ENCODE data around the gene ZNF587. TPM values are rescaled to one million over a fixed set of nuclear protein-coding genes. Genes with fewer than 3 reads are reported as not detected.
"Not testable (repeated sequence)": the region's sequence is repeated elsewhere in the genome, so short reads cannot be mapped to it uniquely, and the experiment has no call there.

Gene ZNF587
- total RNA-seq (2022) (70.5 and 78.0 TPM in 2 replicates), Bru-seq, nascent RNA (percentile 97 among the genes with signal in this experiment), BruChase-seq, experiment 1, labeled RNA remaining after a 2-hour chase (percentile 100 among the genes with signal in this experiment), BruChase-seq, experiment 2, labeled RNA remaining after a 6-hour chase (percentile 98 among the genes with signal in this experiment)
- long read RNA-seq, partial matches to known transcripts, result 0 of 7 reads
- long read RNA-seq, other reads (novel, unspliced or antisense), result 6 of 7 reads

GRCh38 chr19:57849666-57850473 is at the start of gene ZNF587:
ZNF587 (plus strand) TSS chr19:57849859; CDS start chr19:57850039, 180 bp downstream.
- CTCF ChIA-PET, result interaction anchor here (1.1 kb wide), 1 partner anchor 35 kb away, joined by 3 read pairs; the partner anchor contains the start of gene ZNF552
- POLR2A ChIA-PET, result interaction anchor here (0.5 to 1.7 kb wide), 9 partner anchors 9 to 1719 kb away, joined by 3 to 8 read pairs (median 5); partner anchors contain the start of genes ZNF211, ZNF552 and ZNF586
- not testable (repeated sequence) for H3K27me3 ChIP-seq (replicated peaks; ENCODE audit: control insufficient read depth, insufficient read depth, low read length); H3K27me3 Mint-ChIP-seq (ENCODE audit: insufficient read depth, unreplicated experiment); H3K9me3 ChIP-seq; H3K9me3 Mint-ChIP-seq (ENCODE audit: unreplicated experiment); H3K36me3 ChIP-seq (ENCODE audit: control insufficient read depth, insufficient read depth, low read length)
- Mint-ChIP-seq H3K4me1 (ENCODE audit: low read depth, unreplicated experiment) (peaks cover 17% of the 10 kb centered on the region), H3K36me3 (ENCODE audit: insufficient read depth, unreplicated experiment) (peaks cover 87% of the 10 kb centered on the region), H3K27ac (ENCODE audit: unreplicated experiment) (peak within 1 kb of the TSS; percentile 99), H3K4me3 (ENCODE audit: unreplicated experiment) (peak within 1 kb of the TSS; percentile 99)
- H3K4me1 ChIP-seq, result peaks cover 12% of the 10 kb centered on the region
- intact Hi-C loops (cut with micrococcal nuclease; ENCODE audit: unreplicated experiment), result loop anchor here (2.0 kb wide), 1 partner anchor 35 kb away; the partner anchor contains the start of gene ZNF552
- peak within 1 kb of the TSS; percentile 44 for H3K4me3 ChIP-seq (ENCODE audit: low read depth, low read length)
- DNase-seq, result peak; percentile 82 to 87
- BruUV-seq (replicated peaks), result TSS peak; percentile 99

GRCh38 chr19:57800696-57801095 is 49.0 kb upstream of the ZNF587 start:
- intact Hi-C loops (cut with micrococcal nuclease; ENCODE audit: unreplicated experiment), result no loop called here
- CTCF ChIA-PET, result no interaction called here
- no peaks in the 10 kb centered on the region for H3K9me3 ChIP-seq
- H3K27me3 ChIP-seq (replicated peaks; ENCODE audit: control insufficient read depth, insufficient read depth, low read length), result no peaks in the 10 kb centered on the region
- no TSS peak for BruUV-seq (replicated peaks)
- DNase-seq, result no peak
- H3K4me3 ChIP-seq (ENCODE audit: low read depth, low read length), result no peak overlapping the region
- peaks cover 19% of the 10 kb centered on the region for H3K4me1 Mint-ChIP-seq (ENCODE audit: low read depth, unreplicated experiment)
- H3K36me3 ChIP-seq (ENCODE audit: control insufficient read depth, insufficient read depth, low read length), result no peaks in the 10 kb centered on the region; the same call in 1 of the 2 replicates
- no peak for TF ChIP-seq CTCF (IDR thresholded peaks at IDR 0.05; ENCODE audit: insufficient read depth in 1 of 2, low read depth in 1 of 2, low read length in 1 of 2, severe bottlenecking in 1 of 2, unreplicated experiment in 1 of 2)
- peaks cover 16% of the 10 kb centered on the region for H3K4me1 ChIP-seq
- no peaks in the 10 kb centered on the region for H3K27me3 Mint-ChIP-seq (ENCODE audit: insufficient read depth, unreplicated experiment)
- H3K4me3 Mint-ChIP-seq (ENCODE audit: unreplicated experiment), result no peak overlapping the region
- H3K9me3 Mint-ChIP-seq (ENCODE audit: unreplicated experiment), result no peaks in the 10 kb centered on the region
- H3K27ac Mint-ChIP-seq (ENCODE audit: unreplicated experiment), result no peak overlapping the region
- POLR2A ChIA-PET, result no interaction called here
- H3K36me3 Mint-ChIP-seq (ENCODE audit: insufficient read depth, unreplicated experiment), result peaks cover 65% of the 10 kb centered on the region

GRCh38 chr19:57802269-57802668 is 47.4 kb upstream of the ZNF587 start:
- no TSS peak for BruUV-seq (replicated peaks)
- Mint-ChIP-seq H3K27ac (ENCODE audit: unreplicated experiment) (peak overlapping the region; percentile 4), H3K36me3 (ENCODE audit: insufficient read depth, unreplicated experiment) (peaks cover 69% of the 10 kb centered on the region), H3K4me1 (ENCODE audit: low read depth, unreplicated experiment) (peaks cover 19% of the 10 kb centered on the region), H3K27me3 (ENCODE audit: insufficient read depth, unreplicated experiment) (no peaks in the 10 kb centered on the region), H3K9me3 (ENCODE audit: unreplicated experiment) (no peaks in the 10 kb centered on the region), H3K4me3 (ENCODE audit: unreplicated experiment) (no peak overlapping the region)
- peaks cover 1% of the 10 kb centered on the region; the same call in 1 of the 2 replicates for H3K36me3 ChIP-seq (ENCODE audit: control insufficient read depth, insufficient read depth, low read length)
- H3K4me1 ChIP-seq, result peaks cover 18% of the 10 kb centered on the region
- no peaks in the 10 kb centered on the region for H3K9me3 ChIP-seq
- no peak for DNase-seq
- intact Hi-C loops (cut with micrococcal nuclease; ENCODE audit: unreplicated experiment), result no loop called here
- no peak overlapping the region for H3K4me3 ChIP-seq (ENCODE audit: low read depth, low read length)
- TF ChIP-seq CTCF (IDR thresholded peaks at IDR 0.05; ENCODE audit: insufficient read depth in 1 of 2, low read depth in 1 of 2, low read length in 1 of 2, severe bottlenecking in 1 of 2, unreplicated experiment in 1 of 2), result no peak
- CTCF ChIA-PET, result interaction anchor here (0.6 kb wide), 1 partner anchor 17 kb away, joined by 3 read pairs; no protein-coding TSS in a partner anchor
- H3K27me3 ChIP-seq (replicated peaks; ENCODE audit: control insufficient read depth, insufficient read depth, low read length), result no peaks in the 10 kb centered on the region
- POLR2A ChIA-PET, result no interaction called here
